Measurements from ENCODE around the gene POLDIP3.
"Not testable (repeated sequence)": the region's sequence is repeated elsewhere in the genome, so short reads cannot be mapped to it uniquely, and the experiment has no call there.

Gene POLDIP3

DNA sequence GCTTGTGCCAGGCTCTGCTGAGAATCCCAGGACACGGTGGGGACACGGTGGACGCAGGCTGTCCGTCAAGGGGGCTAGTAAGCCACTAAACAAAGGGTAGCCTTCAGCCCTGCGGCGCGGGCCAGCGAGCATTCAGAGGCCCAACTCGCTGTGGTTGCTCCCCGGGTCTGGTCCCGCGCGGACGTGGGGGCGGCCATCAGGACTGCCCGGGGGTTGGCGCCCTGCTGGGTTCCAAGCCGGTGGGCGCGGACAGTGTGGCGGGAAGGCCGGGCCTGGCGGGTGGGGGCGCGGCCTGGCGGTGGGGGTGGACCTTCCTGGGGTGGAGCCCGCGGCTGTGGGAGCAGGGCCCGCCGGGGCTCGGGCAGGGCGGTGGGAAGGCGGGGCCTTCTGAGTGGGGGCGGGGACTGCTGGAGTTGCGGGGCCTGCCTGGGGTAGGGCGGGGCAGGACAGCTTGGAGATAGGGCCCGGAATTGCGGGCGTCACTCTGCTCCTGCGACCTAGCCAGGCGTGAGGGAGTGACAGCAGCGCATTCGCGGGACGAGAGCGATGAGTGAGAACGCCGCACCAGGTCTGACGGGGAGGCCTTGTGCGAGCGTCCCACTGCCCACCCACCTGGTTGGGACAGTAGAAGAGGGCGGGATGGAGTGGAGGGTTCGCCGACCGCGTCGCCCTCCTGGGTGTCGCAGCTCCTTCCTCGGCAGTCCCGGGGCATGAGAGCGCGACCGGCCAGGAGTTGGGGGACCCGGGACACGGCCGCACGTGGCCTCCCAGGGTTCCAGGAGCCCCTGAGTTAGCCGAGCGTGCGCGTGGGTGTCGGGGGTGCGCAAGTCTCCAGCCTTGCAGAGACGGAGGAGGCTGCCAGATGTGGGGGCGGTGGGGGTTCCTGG lies 61.0 kb downstream of the POLDIP3 start, which contains the start of gene SERHL2:
Gene SERHL2 (plus strand): TSS at position 482 of the 887 bp plus-strand sequence. CDS start 65 bp downstream, at position 547.
- DNase-seq = peak; percentile 93

DNA sequence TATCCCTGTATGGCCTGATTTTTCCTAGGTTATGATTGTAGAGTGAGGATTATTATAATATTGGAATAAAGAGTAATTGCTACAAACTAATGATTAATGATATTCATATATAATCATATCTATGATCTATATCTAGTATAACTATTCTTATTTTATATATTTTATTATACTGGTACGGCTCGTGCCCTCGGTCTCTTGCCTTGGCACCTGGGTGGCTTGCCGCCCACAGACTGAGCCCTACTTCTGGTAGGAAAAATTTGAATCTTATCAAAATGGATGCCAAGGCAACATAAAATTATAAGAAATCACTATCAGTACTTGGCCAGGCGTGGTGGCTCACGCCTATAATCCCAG lies 62.4 kb downstream of the POLDIP3 start:
- not testable (repeated sequence) for DNase-seq

DNA sequence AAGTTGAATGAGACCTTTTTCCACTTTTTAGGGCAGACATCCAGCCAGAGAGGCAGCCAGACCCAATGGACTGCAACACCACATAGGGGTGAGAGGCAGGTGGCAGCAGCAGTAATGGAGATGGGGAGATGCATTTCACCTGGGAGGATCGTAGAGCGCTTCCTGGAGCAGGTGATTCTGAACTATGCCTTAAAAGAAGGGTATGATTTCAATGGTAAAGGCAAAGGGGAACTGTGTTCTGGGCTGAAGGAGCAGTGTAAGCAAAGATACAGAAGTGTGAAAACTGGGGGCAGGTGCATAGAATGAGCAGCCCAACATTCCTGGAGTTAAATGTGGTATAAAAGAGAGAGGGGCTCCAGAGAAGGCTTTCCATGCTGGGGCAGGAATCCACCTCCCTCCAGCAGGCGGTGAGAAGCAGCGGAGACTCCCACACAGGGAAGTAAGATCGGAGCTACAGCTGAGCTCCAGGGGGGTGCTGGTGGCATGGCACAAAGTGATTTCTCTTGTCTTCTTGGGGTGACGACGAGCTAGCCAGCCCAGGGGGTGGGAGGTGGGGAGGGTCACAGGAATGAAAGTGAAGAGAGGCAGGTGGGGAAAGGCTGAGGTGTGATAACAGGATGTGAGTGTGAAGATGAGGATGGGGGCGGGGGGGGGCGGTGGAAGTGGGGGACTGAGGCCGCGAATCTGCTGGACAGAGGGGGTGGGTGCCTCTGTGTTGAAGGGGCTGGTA lies 65.2 kb downstream of the POLDIP3 start:
- DNase-seq = no peak

DNA sequence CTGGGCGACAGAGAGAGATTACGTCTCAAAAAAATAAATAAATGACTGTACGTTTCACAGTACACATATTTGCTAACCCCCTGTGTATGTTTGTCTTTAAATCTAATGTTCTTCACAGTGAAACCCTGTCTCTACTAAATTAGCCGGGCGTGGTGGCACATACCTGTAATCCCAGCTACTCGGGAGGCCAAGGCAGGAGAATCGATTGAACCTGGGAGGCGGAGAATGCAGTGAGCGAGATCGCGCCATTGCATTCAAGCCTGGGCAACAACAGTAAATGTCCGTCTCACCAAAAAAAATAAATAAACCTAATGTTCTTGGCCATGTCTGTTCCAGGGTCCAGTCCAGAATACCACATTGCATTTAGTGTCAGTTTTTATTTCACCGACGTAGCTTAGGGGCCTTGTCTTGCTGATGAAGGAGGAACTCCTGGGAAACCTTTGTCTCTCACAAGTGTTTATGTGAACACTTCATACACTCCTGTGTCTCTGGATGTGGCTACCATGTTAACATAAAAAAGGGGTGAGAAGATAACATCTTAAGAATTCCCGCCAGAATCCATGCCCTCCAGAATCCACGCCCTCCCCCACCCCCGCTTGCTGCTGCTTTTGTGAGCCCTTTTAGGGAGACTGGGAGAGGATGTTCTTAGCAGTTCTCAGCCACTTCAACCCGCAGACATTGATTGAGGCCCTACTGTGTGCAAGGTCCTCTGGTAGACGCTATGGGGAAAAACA lies 65.9 kb downstream of the POLDIP3 start:
- DNase-seq = no peak

DNA sequence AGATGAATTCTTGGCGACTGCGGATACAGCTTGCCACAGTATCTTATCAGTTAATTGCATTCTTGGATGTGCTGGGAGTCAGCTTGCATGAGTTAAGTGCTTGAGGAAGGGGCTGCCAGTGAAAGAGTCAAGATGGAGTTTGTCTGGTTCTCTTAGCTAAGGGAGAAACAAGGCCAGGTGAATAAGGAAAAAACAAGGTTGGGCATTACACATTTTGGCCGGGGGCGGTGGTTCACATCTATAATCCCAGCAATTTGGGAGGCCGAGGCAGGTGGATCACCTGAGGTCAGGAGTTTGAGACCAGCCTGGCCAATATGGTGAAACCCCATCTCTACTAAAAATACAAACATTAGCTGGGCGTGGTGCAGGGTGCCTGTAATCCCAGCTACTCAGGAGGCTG lies 66.6 kb downstream of the POLDIP3 start:
- DNase-seq = not testable (repeated sequence)

DNA sequence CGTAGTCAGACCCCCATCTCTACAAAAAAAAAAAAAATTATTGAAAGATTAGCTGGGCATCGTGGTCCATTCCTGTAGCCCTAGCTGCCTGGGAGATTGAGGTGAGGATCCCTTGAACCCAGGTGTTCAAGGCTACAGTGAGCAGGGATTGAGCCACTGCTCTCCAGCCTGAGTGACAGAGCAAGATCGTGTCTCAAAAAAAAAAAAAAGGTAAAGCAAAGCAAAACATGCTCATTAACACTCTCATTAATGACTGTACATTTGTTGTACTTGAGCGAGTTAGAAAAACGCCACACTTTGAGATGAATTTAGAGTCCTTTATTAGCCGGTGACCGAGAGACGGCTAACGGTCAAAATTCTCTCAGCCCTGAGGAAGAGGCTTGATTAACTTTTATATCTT lies 67.1 kb downstream of the POLDIP3 start:
- no peak for DNase-seq

DNA sequence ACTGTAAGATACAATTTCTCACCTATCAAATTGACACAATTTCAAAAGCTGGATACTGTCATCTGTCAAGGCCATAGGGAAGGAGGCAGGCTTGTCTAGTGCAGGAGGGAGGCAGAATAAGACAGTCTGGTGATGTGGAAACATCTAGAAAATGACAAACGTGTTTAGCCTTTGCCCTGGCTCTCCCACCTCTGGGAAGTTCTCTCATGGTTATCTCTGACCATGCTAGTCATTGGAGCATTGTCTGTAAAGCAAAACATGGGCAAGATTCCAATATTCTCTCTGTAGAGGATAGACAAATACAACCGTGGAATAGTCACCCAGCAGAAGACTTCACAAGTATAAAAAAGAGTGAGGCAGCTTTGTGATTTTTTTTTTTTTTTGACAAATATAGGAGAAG lies 70.0 kb downstream of the POLDIP3 start:
- no peak for DNase-seq

DNA sequence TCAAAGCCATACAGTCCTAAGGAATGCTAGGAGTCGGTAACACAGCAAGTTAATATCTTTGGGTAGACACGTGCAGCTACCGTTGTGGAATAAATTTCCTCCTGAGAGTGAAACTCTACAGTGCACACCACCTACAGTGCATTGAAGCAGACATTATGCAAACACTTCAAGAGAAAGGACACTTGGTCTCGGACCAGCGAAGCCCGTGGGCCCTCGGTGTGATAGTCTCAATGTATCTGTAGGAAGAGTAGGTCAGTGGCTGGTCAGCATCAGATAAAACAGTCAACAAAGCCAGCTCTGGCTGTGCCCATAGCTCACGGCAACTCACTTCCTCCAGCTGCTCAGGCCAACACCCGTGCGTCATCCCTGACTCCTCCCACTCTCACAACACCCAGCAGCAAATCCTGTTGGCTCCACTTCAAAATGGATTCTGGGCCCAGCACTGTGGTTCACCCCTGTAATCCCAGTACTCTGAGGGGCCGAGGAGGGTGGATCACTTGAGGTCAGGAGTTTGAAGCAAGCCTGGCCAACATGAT lies 75.4 kb downstream of the POLDIP3 start:
- not testable (repeated sequence) for DNase-seq

DNA sequence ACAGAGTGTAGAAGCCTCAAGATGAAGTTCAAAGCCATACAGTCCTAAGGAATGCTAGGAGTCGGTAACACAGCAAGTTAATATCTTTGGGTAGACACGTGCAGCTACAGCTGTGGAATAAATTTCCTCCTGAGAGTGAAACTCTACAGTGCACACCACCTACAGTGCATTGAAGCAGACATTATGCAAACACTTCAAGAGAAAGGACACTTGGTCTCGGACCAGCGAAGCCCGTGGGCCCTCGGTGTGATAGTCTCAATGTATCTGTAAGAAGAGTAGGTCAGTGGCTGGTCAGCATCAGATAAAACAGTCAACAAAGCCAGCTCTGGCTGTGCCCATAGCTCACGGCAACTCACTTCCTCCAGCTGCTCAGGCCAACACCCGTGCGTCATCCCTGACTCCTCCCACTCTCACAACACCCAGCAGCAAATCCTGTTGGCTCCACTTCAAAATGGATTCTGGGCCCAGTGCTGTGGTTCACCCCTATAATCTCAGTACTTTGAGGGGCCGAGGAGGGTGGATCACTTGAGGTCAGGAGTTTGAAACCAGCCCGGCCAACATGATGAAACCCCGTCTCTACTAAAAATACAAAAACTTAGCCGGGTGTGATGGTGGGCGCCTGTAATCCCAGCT lies 77.4 kb downstream of the POLDIP3 start:
- not testable (repeated sequence) for DNase-seq

DNA sequence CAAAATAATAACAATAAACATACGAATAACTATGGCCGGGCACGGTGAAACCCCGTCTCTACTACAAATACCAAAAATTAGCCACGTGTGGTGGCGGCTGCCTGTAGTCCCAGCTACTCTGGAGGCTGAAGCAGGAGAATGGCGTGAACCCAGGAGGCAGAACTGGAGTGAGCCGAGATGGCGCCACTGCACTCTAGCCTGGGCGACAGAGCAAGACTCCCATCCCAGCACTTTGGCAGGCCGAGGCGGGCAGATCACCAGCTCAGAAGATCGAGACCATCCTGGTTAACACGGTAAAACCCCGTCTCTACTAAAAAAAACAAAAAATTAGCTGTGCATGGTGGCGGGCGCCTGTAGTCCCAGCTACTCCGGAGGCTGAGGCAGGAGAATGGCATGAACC lies 78.0 kb downstream of the POLDIP3 start:
- not testable (repeated sequence) for DNase-seq

DNA sequence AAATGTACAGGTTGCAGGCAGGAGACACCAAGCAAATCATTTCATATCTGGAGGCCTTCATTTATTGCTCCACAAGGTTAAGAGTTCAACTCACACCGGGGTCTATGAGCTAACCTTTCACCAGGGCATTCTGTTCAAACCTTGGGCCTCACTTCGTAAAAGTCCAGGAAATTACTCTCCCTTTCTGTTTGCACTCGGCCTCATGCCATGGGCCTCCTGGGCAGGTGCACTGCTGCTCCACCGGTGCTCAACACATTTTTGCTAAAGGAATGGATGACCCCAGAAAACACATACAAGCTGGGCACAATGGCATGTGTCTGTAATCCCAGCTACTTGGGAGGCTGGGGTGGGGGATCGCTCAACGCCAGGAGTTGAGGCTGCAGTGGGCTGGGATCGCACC lies 78.5 kb downstream of the POLDIP3 start:
- DNase-seq = no peak

DNA sequence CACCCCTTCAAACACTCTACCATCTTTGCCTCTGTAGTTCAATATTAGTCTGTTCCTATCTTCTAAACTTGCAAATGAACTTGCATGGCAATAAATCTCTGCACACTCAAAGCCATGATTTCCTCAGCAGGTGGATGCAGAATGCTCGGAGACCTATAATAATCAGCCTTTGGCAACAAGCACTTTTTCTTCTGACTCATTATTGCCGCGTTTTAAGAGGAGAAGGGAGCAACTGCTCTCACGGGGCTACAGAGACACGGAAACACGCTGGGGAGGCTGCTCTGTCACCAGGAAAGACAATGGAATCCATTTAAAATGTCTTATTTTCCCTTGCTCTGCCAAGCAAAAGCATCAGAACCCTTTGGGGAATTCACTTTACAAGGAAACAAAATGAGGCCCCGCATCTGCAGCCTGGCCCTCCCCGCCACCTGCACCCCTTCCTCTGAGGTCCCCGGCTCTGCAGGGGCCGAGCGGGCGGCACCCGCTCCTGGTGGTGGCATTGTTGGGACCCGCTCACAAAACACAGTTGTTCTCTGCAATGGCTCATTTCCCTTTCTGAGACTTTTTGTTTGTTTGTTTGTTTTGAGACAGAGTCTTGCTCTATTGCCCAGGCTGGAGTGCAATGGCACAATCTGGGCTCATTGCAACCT lies 79.5 kb downstream of the POLDIP3 start:
- not testable (repeated sequence) for DNase-seq
